HepG2 (cell line): ENCODE data around the gene HDGF. TPM values are rescaled to one million over a fixed set of nuclear protein-coding genes. Genes with fewer than 3 reads are reported as not detected.

Source experiments
- ATAC-seq: fragments of 200-7000 bp; cut with Tn5 transposase; 3 replicates; pipeline ENCODE4 v1.9.1; 2020; ENCODE audit warnings: mild to moderate bottlenecking, moderate library complexity
- BruUV-seq: library from RNA; stranded (reverse); fragments of 400-500 nt; replicated peaks from 2 replicates; lab custom pipeline; 2021; lab: Mats Ljungman, UMichigan
- CTCF ChIA-PET: fragments of 300-600 bp; formaldehyde crosslinking; extraction: SDS; loops from one replicate; lab custom pipeline; 2021; ENCODE audit warnings: low total read pairs, inconsistent platforms, low intra/inter-chr PET ratio; lab: Yijun Ruan, JAX
- POLR2A ChIA-PET: fragments of 350-600 bp; sonication (Branson Sonifier 250); formaldehyde crosslinking; loops from one replicate; lab custom pipeline; 2020; ENCODE audit warnings: antibody characterized with exemption, inconsistent platforms; lab: Yijun Ruan, JAX
- DNase-seq: peaks from one replicate; pipeline ENCODE4 v3.0.0-alpha.2; 2015; ENCODE audit warnings: low spot score
- FAIRE-seq: peaks from 3 replicates; lab custom pipeline; 2011; peaks lifted over from hg19 to GRCh38; lab: Jason Lieb, UNC
- H2AFZ ChIP-seq: one replicate; pipeline ENCODE4 v1.6.1; 2011; ENCODE audit warnings: low read length, inconsistent platforms
- H3K27ac ChIP-seq: fragments of 300-600 bp; 3 replicates; pipeline ENCODE4 v1.8.0; 2011; ENCODE audit warnings: mixed run types, mild to moderate bottlenecking, mixed read lengths, low read length, inconsistent platforms; ENCODE audit not compliant: insufficient read depth; ENCODE audit errors: extremely low read length
- H3K27me3 ChIP-seq, 2 experiments: fragments of 200-600 bp in 1 of 2; 2 replicates in 1 of 2; 3 replicates in 1 of 2; pipeline versions ENCODE4 v1.6.0 to v1.8.0; 2011; ENCODE audit warnings: low read length in 2 of 2, mild to moderate bottlenecking in 2 of 2, moderate library complexity in 2 of 2, inconsistent platforms in 1 of 2; ENCODE audit not compliant: insufficient read depth in 2 of 2, control insufficient read depth in 1 of 2
- H3K36me3 ChIP-seq, 2 experiments: fragments of 200-600 bp in 1 of 2; replicated peaks in 1 of 2; 2 replicates in 1 of 2; 3 replicates in 1 of 2; pipeline versions ENCODE4 v1.5.1 to v1.8.0; 2011; ENCODE audit warnings: low read length in 2 of 2, inconsistent platforms in 1 of 2; ENCODE audit not compliant: insufficient read depth in 2 of 2, control insufficient read depth in 1 of 2
- H3K4me1 ChIP-seq: 2 replicates; pipeline ENCODE4 v1.5.1; 2012; ENCODE audit warnings: low read length, inconsistent platforms; ENCODE audit not compliant: insufficient read depth
- H3K4me2 ChIP-seq: 2 replicates; pipeline ENCODE4 v1.6.0; 2011; ENCODE audit warnings: low read depth, low read length, inconsistent platforms
- H3K4me3 ChIP-seq, 3 experiments: fragments of 200-600 bp in 1 of 3; sonication (generic), shearing (Covaris generic) in 1 of 3; replicated peaks in 1 of 3; 2 replicates each; pipeline ENCODE4 v1.5.1; 2011 to 2016; ENCODE audit warnings: low read length in 3 of 3, inconsistent platforms in 2 of 3, low read depth in 2 of 3, mild to moderate bottlenecking in 2 of 3, control low read depth in 1 of 3, mixed read lengths in 1 of 3; ENCODE audit not compliant: insufficient read depth in 1 of 3
- H3K79me2 ChIP-seq: one replicate; pipeline ENCODE4 v1.6.1; 2011; ENCODE audit warnings: low read length, inconsistent platforms; ENCODE audit not compliant: insufficient read depth
- H3K9ac ChIP-seq: 2 replicates; pipeline ENCODE4 v1.6.0; 2011; ENCODE audit warnings: mild to moderate bottlenecking, low read depth, low read length, inconsistent platforms; ENCODE audit not compliant: insufficient read depth
- H3K9me3 ChIP-seq: 2 replicates; pipeline ENCODE4 v1.5.1; 2012; ENCODE audit warnings: mild to moderate bottlenecking, low read length
- H4K20me1 ChIP-seq: 2 replicates; pipeline ENCODE4 v1.6.0; 2011; ENCODE audit warnings: inconsistent platforms, mild to moderate bottlenecking, low read length, moderate library complexity; ENCODE audit not compliant: insufficient read depth
- ATF3 ChIP-seq: sonication (generic); formaldehyde crosslinking; IDR thresholded peaks from 2 replicates; pipeline ENCODE4 v1.4.0; 2020; ENCODE audit warnings: missing genetic modification reagents
- ZNF614 ChIP-seq: IDR thresholded peaks from 2 replicates; pipeline ENCODE4 v1.6.1; 2018; ENCODE audit warnings: missing biosample characterization, missing genetic modification reagents, inconsistent platforms, borderline replicate concordance
- ZNF687 ChIP-seq: sonication (generic); formaldehyde crosslinking; IDR thresholded peaks from 2 replicates; pipeline ENCODE4 v1.5.1; 2020; ENCODE audit warnings: mild to moderate bottlenecking, missing genetic modification reagents, moderate library complexity
- WGBS: methylation state at CpG from one replicate; pipeline ENCODE4 v1.1.6; 2017; ENCODE audit warnings: low lambda C conversion rate; 5-methylcytosine and 5-hydroxymethylcytosine counted together
- in situ Hi-C: cut with HindIII; loops from 2 replicates; pipeline ENCODE4 v1.10.0; 2017; ENCODE audit warnings: low pct_unique_long_range_greater_than_20kb; ENCODE audit not compliant: extremely low pct_ligation_motif_present
- intact Hi-C: fragments of 100-400 bp; cut with micrococcal nuclease; formaldehyde crosslinking; loops from one replicate; pipeline ENCODE4 v1.10.0; 2022; ENCODE audit not compliant: unreplicated experiment
- polyA plus RNA-seq, 8 experiments: library from polyadenylated mRNA; depleted of rRNA in 3 of 8; stranded (reverse) in 7 of 8; unstranded in 1 of 8; fragments of >200 nt; fragmentation: Illumina TruSeq in 4 of 8; extraction: Trizol in 4 of 8; gene quantifications; 2 replicates each; pipeline versions ENCODE4 v1.2.1 to v1.2.3, GENCODE V29; 2011 to 2016; ENCODE audit warnings: low read depth in 4 of 8, missing spikeins in 1 of 8, mixed read lengths in 1 of 8; ENCODE audit not compliant: insufficient read depth in 1 of 8
- total RNA-seq, 5 experiments: library from RNA; depleted of rRNA; stranded (reverse); fragments of >200 nt; fragmentation: Illumina TruSeq; extraction: Trizol; gene quantifications; 2 replicates each; pipeline ENCODE4 v1.2.3, GENCODE V29; 2016; ENCODE audit warnings: low read depth in 1 of 5
- TF ChIP-seq, protein P1 (sequence below): fragments of 450-650 bp; IDR thresholded peaks from 2 replicates; pipeline ENCODE4 v1.6.1; 2017

HDGF gene
- total and polyA plus RNA-seq, 2 of the 13 experiments (the other 11 are each of a cell fraction or from before 2014, with no cell fraction given): 156 to 196 TPM

DNA sequence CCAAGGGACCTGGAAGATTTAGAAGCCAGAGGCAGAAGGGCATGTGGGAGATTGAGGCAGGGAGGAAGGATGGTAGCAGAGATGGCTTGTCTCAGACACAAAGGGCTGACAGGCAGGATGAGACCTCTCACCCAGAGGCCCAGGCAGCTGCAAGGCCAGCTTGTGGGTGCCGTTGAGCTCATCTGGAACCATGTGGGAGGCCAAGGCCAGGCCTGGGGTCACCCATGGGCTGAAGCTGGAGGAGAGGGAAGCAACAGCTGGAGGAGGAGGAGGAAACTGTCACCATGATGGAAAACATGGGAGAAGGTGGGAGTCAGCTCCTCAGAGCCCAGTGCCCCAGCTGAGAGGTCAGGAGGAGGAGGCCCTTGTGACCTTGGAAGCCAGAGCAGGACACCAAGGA lies 52.5 kb downstream of the HDGF start:
- TF ChIP-seq ZNF687 (CRISPR knock-in tag) (0 out of 2 replicates have a peak, but pooled peaks have one; percentile 16), ATF3 (CRISPR knock-in tag) (no peak)
- intact Hi-C loops: no loop called here
- H3K36me3 ChIP-seq: no peaks in the 10 kb centered on the region

GRCh38 chr1:156697481-156697880 lies 54.0 kb downstream of the HDGF start:
- intact Hi-C loops (no loop called here), in situ Hi-C loops (loop anchor here (10.0 kb wide), 2 partner anchors 167 to 227 kb away; partner anchors contain the start of genes LRRC71 and NTRK1)
- Histone ChIP-seq H3K79me2 (no peaks in the 10 kb centered on the region), H3K4me1 (peaks cover 25% of the 10 kb centered on the region), H3K27me3 (peaks cover 1 to 45% of the 10 kb centered on the region in 2 experiments; a peak in 4 of 5 replicates), H3K36me3 (no peaks in the 10 kb centered on the region), H3K27ac (no peak overlapping the region), H4K20me1 (no peaks in the 10 kb centered on the region), H2AFZ (no peak overlapping the region), H3K9me3 (no peaks in the 10 kb centered on the region), H3K9ac (no peak overlapping the region), H3K4me3 (no peak overlapping the region), H3K4me2 (no peak overlapping the region)
- no peak for FAIRE-seq
- DNase-seq: no peak
- no TSS peak for BruUV-seq
- CTCF ChIA-PET: no interaction called here
- POLR2A ChIA-PET: no interaction called here
- ATAC-seq: peak; percentile 18; the same call in 1 of the 3 replicates
- WGBS: 27% methylated on average over 8 of the region's 8 CpGs
- TF ChIP-seq, protein P1, sequence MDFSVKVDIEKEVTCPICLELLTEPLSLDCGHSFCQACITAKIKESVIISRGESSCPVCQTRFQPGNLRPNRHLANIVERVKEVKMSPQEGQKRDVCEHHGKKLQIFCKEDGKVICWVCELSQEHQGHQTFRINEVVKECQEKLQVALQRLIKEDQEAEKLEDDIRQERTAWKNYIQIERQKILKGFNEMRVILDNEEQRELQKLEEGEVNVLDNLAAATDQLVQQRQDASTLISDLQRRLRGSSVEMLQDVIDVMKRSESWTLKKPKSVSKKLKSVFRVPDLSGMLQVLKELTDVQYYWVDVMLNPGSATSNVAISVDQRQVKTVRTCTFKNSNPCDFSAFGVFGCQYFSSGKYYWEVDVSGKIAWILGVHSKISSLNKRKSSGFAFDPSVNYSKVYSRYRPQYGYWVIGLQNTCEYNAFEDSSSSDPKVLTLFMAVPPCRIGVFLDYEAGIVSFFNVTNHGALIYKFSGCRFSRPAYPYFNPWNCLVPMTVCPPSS: no peak
- TF ChIP-seq ZNF614: no peak

More for the DNA sequence above, 52.5 kb downstream of the HDGF start:
- no peak overlapping the region for H3K9ac ChIP-seq
- no peaks in the 10 kb centered on the region for H3K9me3 ChIP-seq
- ATAC-seq (peak; percentile 17; the same call in 1 of the 3 replicates), FAIRE-seq (no peak), DNase-seq (no peak)
- in situ Hi-C loops: loop anchor here (10.0 kb wide), 2 partner anchors 166 to 226 kb away; partner anchors contain the start of genes LRRC71 and NTRK1
- H3K4me3 ChIP-seq: no peak overlapping the region
- no peak overlapping the region for H2AFZ ChIP-seq
- WGBS: 0% methylated on average over 1 of the region's 1 CpG
- CTCF ChIA-PET: no interaction called here
- POLR2A ChIA-PET: no interaction called here
- H3K27me3 ChIP-seq: peaks cover 4 to 43% of the 10 kb centered on the region in 2 experiments
- no TSS peak for BruUV-seq
- no peaks in the 10 kb centered on the region for H3K79me2 ChIP-seq
- no peak overlapping the region for H3K27ac ChIP-seq
- H4K20me1 ChIP-seq: no peaks in the 10 kb centered on the region
- no peak overlapping the region for H3K4me2 ChIP-seq
- H3K4me1 ChIP-seq: peaks cover 10% of the 10 kb centered on the region
